Hepatocyte (in vitro differentiated cells): ENCODE measurements around the gene STK33. TPM values are rescaled to one million over a fixed set of nuclear protein-coding genes. Genes with fewer than 3 reads are reported as not detected.

Experiments used
- DNase-seq: peaks from one replicate; pipeline ENCODE4 v3.0.0-alpha.2; 2016; ENCODE audit warnings: low spot score
- H2AFZ ChIP-seq: fragments of 200-600 bp; sonication (generic); 2 replicates; pipeline ENCODE4 v1.6.0; 2016; ENCODE audit warnings: antibody characterized with exemption, mild to moderate bottlenecking
- H3K27ac ChIP-seq: fragments of 200-600 bp; sonication (generic); 2 replicates; pipeline ENCODE4 v1.5.1; 2016; ENCODE audit warnings: mild to moderate bottlenecking
- H3K27me3 ChIP-seq: fragments of 200-600 bp; sonication (generic); 2 replicates; pipeline ENCODE4 v1.6.1; 2016
- H3K36me3 ChIP-seq: fragments of 200-600 bp; sonication (generic); replicated peaks from 2 replicates; pipeline ENCODE4 v1.5.1; 2016; ENCODE audit warnings: low read depth; ENCODE audit not compliant: insufficient read depth
- H3K4me1 ChIP-seq: fragments of 200-600 bp; sonication (generic); 2 replicates; pipeline ENCODE4 v1.5.1; 2016; ENCODE audit warnings: mild to moderate bottlenecking, moderate library complexity; ENCODE audit not compliant: insufficient read depth
- H3K4me2 ChIP-seq: fragments of 200-600 bp; sonication (generic); 2 replicates; pipeline ENCODE4 v1.6.0; 2016
- H3K4me3 ChIP-seq: fragments of 200-600 bp; sonication (generic); 2 replicates; pipeline ENCODE4 v1.5.1; 2016; ENCODE audit warnings: mild to moderate bottlenecking
- H3K79me2 ChIP-seq: fragments of 200-600 bp; sonication (generic); 2 replicates; pipeline ENCODE4 v1.6.0; 2017; ENCODE audit warnings: mild to moderate bottlenecking
- H3K9me2 ChIP-seq: fragments of 200-600 bp; sonication (generic); replicated peaks from 2 replicates; pipeline ENCODE4 v1.6.0; 2017; ENCODE audit warnings: mild to moderate bottlenecking; ENCODE audit not compliant: insufficient read depth
- H3K9me3 ChIP-seq: fragments of 200-600 bp; sonication (generic); 2 replicates; pipeline ENCODE4 v1.5.1; 2016; ENCODE audit warnings: low read depth, mild to moderate bottlenecking
- H4K20me1 ChIP-seq: fragments of 200-600 bp; sonication (generic); 2 replicates; pipeline ENCODE4 v1.6.0; 2016; ENCODE audit warnings: mild to moderate bottlenecking; ENCODE audit not compliant: insufficient read depth, poor library complexity, severe bottlenecking
- EZH2 ChIP-seq: fragments of 200-600 bp; sonication (generic); IDR thresholded peaks from 2 replicates; pipeline ENCODE4 v1.6.1; 2016; ENCODE audit warnings: antibody characterized with exemption, mild to moderate bottlenecking, borderline replicate concordance
- EZH2phosphoT487 ChIP-seq: fragments of 200-600 bp; sonication (generic); IDR thresholded peaks from one replicate; pipeline ENCODE4 v1.6.1; 2018; ENCODE audit warnings: antibody characterized with exemption, mild to moderate bottlenecking, low read depth, moderate library complexity; ENCODE audit not compliant: unreplicated experiment, severe bottlenecking
- WGBS: methylation state at CpG from one replicate; pipeline ENCODE4 v1.1.6; 2016; ENCODE audit warnings: low lambda C conversion rate; ENCODE audit errors: missing lambda C conversion rate; 5-methylcytosine and 5-hydroxymethylcytosine counted together
- polyA plus RNA-seq: library from polyadenylated mRNA; unstranded; fragments of >200 nt; fragmentation: Nextera tagmentation; extraction: Ambion mirVana; gene quantifications from 2 replicates; pipeline ENCODE4 v1.2.1, GENCODE V29; 2016
- total RNA-seq: library from RNA; depleted of rRNA; stranded (reverse); fragments of >200 nt; gene quantifications from 2 replicates; pipeline ENCODE4 v1.2.3, GENCODE V29; 2014
- TF ChIP-seq, protein P1 (sequence below): fragments of 200-600 bp; sonication (generic); IDR thresholded peaks from 2 replicates; pipeline ENCODE4 v1.5.1; 2016; ENCODE audit warnings: antibody characterized with exemption, mild to moderate bottlenecking; ENCODE audit not compliant: poor library complexity

STK33 gene
- total and polyA plus RNA-seq, 2 experiments from 2014 or later, result 3.0 to 12.8 TPM

- H3K9me3 ChIP-seq, result no peaks in the 10 kb centered on the region
- 82% methylated on average over 6 of the region's 8 CpGs for WGBS
- no peak for TF ChIP-seq EZH2
These were observed 237.8 kb downstream of the STK33 start for GRCh38 chr11:8356216-8356615.

GRCh38 chr11:8355416-8355742 is 238.6 kb downstream of the STK33 start:
- H3K9me2 ChIP-seq, result no peaks in the 10 kb centered on the region
- no peak overlapping the region for H3K4me2 ChIP-seq
- no peaks in the 10 kb centered on the region for H3K27me3 ChIP-seq
- no peaks in the 10 kb centered on the region for H3K9me3 ChIP-seq
- no peaks in the 10 kb centered on the region for H3K79me2 ChIP-seq
- H3K4me1 ChIP-seq, result no peaks in the 10 kb centered on the region
- no peaks in the 10 kb centered on the region for H4K20me1 ChIP-seq
- no peak overlapping the region for H3K4me3 ChIP-seq
- H3K27ac ChIP-seq, result no peak overlapping the region
- no peak for DNase-seq
- TF ChIP-seq EZH2phosphoT487, result no peak
- no peaks in the 10 kb centered on the region for H3K36me3 ChIP-seq
- no peak overlapping the region for H2AFZ ChIP-seq
- WGBS, result 90% methylated on average over 5 of the region's 5 CpGs

More at GRCh38 chr11:8356216-8356615, 237.8 kb downstream of the STK33 start:
- Histone ChIP-seq H3K27ac (no peak overlapping the region), H3K9me2 (no peaks in the 10 kb centered on the region), H4K20me1 (no peaks in the 10 kb centered on the region), H3K4me1 (no peaks in the 10 kb centered on the region), H3K27me3 (no peaks in the 10 kb centered on the region), H2AFZ (no peak overlapping the region), H3K36me3 (no peaks in the 10 kb centered on the region), H3K4me2 (no peak overlapping the region), H3K79me2 (no peaks in the 10 kb centered on the region), H3K4me3 (no peak overlapping the region)
- no peak for DNase-seq

DNA sequence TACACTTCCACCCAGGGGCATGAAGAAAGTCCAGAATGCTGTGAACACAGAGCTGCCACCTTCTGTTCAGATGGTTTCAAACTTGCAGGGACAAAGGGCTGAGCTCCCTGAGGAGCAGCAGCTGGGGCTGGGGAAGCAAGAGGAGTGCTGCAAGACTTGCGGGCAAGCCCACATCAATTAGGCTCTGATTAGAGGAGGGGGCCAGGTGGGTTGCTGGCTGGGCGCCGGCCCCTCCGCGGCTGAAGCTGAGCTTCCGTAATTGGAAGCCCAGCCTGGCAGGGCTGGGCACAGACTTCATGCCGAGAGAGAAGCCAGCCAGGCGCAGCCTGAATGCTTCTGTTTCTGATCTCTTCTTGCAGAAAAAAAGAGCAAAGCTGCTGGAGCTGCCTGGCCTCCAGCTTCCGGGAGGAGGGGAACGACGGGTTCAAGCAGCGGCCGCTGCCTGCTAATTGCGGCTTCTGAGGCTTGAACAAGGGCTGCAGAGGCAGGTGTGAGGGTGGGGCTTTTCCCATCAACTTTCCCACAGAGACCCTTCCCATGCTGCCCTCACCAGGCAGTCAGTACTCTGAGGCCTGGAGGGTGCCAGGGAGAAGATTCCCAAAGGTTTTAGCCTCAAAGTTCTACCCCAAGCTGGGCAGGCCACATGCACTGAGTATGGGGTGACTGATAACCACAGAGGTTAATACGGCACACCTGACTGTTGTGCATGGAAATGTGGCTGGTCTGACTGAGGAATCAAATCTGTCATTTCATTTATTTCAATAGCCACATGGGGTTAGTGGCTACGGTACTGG is 239.2 kb downstream of the STK33 start:
- H3K27me3 ChIP-seq, result no peaks in the 10 kb centered on the region
- no peak for DNase-seq
- H3K27ac ChIP-seq, result no peak overlapping the region
- no peak overlapping the region for H3K4me3 ChIP-seq
- H3K36me3 ChIP-seq, result no peaks in the 10 kb centered on the region
- no peaks in the 10 kb centered on the region for H3K9me2 ChIP-seq
- H3K9me3 ChIP-seq, result no peaks in the 10 kb centered on the region
- no peak for TF ChIP-seq EZH2phosphoT487
- TF ChIP-seq, protein P1, sequence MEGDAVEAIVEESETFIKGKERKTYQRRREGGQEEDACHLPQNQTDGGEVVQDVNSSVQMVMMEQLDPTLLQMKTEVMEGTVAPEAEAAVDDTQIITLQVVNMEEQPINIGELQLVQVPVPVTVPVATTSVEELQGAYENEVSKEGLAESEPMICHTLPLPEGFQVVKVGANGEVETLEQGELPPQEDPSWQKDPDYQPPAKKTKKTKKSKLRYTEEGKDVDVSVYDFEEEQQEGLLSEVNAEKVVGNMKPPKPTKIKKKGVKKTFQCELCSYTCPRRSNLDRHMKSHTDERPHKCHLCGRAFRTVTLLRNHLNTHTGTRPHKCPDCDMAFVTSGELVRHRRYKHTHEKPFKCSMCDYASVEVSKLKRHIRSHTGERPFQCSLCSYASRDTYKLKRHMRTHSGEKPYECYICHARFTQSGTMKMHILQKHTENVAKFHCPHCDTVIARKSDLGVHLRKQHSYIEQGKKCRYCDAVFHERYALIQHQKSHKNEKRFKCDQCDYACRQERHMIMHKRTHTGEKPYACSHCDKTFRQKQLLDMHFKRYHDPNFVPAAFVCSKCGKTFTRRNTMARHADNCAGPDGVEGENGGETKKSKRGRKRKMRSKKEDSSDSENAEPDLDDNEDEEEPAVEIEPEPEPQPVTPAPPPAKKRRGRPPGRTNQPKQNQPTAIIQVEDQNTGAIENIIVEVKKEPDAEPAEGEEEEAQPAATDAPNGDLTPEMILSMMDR, result peak; percentile 23
- TF ChIP-seq EZH2, result no peak
- no peaks in the 10 kb centered on the region for H3K4me1 ChIP-seq
- no peaks in the 10 kb centered on the region for H4K20me1 ChIP-seq
- peak overlapping the region; percentile 63 for H3K4me2 ChIP-seq
- H2AFZ ChIP-seq, result no peak overlapping the region
- H3K79me2 ChIP-seq, result no peaks in the 10 kb centered on the region
- WGBS, result 68% methylated on average over 16 of the region's 16 CpGs

- no peak for TF ChIP-seq EZH2phosphoT487
- TF ChIP-seq, protein P1, result no peak
- TF ChIP-seq EZH2, result no peak
- no peak for DNase-seq
- Histone ChIP-seq H3K36me3 (no peaks in the 10 kb centered on the region), H3K79me2 (no peaks in the 10 kb centered on the region), H3K9me2 (no peaks in the 10 kb centered on the region), H3K4me1 (no peaks in the 10 kb centered on the region), H4K20me1 (no peaks in the 10 kb centered on the region), H3K4me2 (no peak overlapping the region), H3K27me3 (no peaks in the 10 kb centered on the region), H3K4me3 (no peak overlapping the region), H3K9me3 (no peaks in the 10 kb centered on the region), H2AFZ (no peak overlapping the region), H3K27ac (no peak overlapping the region)
- WGBS, result 81% methylated on average over 13 of the region's 13 CpGs
These were observed 241.0 kb downstream of the STK33 start for GRCh38 chr11:8352876-8353505.
